Neural cell (in vitro differentiated cells): ENCODE measurements around the gene RTN4.

Source experiments
- CTCF ChIP-seq: fragments of 450-650 bp; IDR thresholded peaks from 2 replicates; pipeline ENCODE4 v1.5.1; 2014; ENCODE audit warnings: antibody characterized with exemption, mild to moderate bottlenecking, moderate library complexity; ENCODE audit not compliant: poor library complexity, severe bottlenecking
- EP300 ChIP-seq: fragments of 450-650 bp; conservative IDR thresholded peaks from 2 replicates; pipeline ENCODE4 v1.6.1; 2014; ENCODE audit warnings: antibody characterized with exemption, mild to moderate bottlenecking, moderate library complexity; ENCODE audit not compliant: poor library complexity, severe bottlenecking
- EZH2 ChIP-seq: fragments of 200-600, 300-800 bp; shearing (Covaris generic), sonication (generic); IDR thresholded peaks from 2 replicates; pipeline ENCODE4 v1.6.1; 2014; ENCODE audit warnings: antibody characterized with exemption, low read length, borderline replicate concordance, mild to moderate bottlenecking; ENCODE audit not compliant: insufficient read depth, poor library complexity, severe bottlenecking
- MXI1 ChIP-seq: fragments of 450-650 bp; conservative IDR thresholded peaks from 2 replicates; pipeline ENCODE4 v1.6.1; 2014; ENCODE audit warnings: antibody characterized with exemption, mild to moderate bottlenecking; ENCODE audit not compliant: poor library complexity, severe bottlenecking
- POLR2AphosphoS5 ChIP-seq: IDR thresholded peaks from 2 replicates; pipeline ENCODE4 v1.6.1; 2012
- RAD21 ChIP-seq: fragments of 450-650 bp; conservative IDR thresholded peaks from 2 replicates; pipeline ENCODE4 v1.6.1; 2014; ENCODE audit warnings: antibody characterized with exemption, mild to moderate bottlenecking, moderate library complexity
- REST ChIP-seq: IDR thresholded peaks from 2 replicates; pipeline ENCODE4 v1.6.1; 2012; ENCODE audit warnings: borderline replicate concordance
- TAF1 ChIP-seq: IDR thresholded peaks from 2 replicates; pipeline ENCODE4 v1.6.1; 2012; ENCODE audit warnings: low read depth

- no peak for TF ChIP-seq CTCF
- TF ChIP-seq TAF1, result no peak
- TF ChIP-seq RAD21, result no peak
- no peak for TF ChIP-seq EZH2
- TF ChIP-seq POLR2AphosphoS5, result no peak
- no peak for TF ChIP-seq MXI1
- TF ChIP-seq EP300, result no peak
- no peak for TF ChIP-seq REST
These were observed 37.2 kb upstream of the RTN4 start for GRCh38 chr2:55087501-55087900.
